ENCODE measurements around the gene INAFM1. TPM values are rescaled to one million over a fixed set of nuclear protein-coding genes. Genes with fewer than 3 reads are reported as not detected.
"Not testable (repeated sequence)": the region's sequence is repeated elsewhere in the genome, so short reads cannot be mapped to it uniquely, and the experiment has no call there.

INAFM1 gene
- total and polyA plus RNA-seq, 5 donors from 2014 or later: 1.5 to 11.0 (median 2.6) TPM

- ATAC-seq (ENCODE audit: low read depth in 2 of 2) (peak; percentile 76 to 78), DNase-seq (peak; percentile 96 to 99 (median 97))
- no peaks in the 10 kb centered on the region for H3K27me3 ChIP-seq (ENCODE audit: control insufficient read depth, insufficient read depth, low read length)
- Mint-ChIP-seq H3K36me3 (peaks cover 26% of the 10 kb centered on the region), H3K27ac (peak overlapping the region; percentile 86 to 98 (median 98)), H3K4me1 (peaks cover 0 to 48% (median 34%) of the 10 kb centered on the region in 4 donors), H3K4me3 (peak overlapping the region; percentile 93 to 99 (median 96)), H3K27me3 (peaks cover 5% of the 10 kb centered on the region), H3K9me3 (peaks cover 0 to 5% (median 0%) of the 10 kb centered on the region in 7 donors)
- H3K4me3 ChIP-seq (ENCODE audit: low read depth, low read length): peak overlapping the region; percentile 56
- H3K4me1 ChIP-seq (ENCODE audit: control insufficient read depth, insufficient read depth, low read length, poor library complexity, severe bottlenecking): peaks cover 16% of the 10 kb centered on the region
- H3K36me3 ChIP-seq (ENCODE audit: control insufficient read depth, insufficient read depth, low read length): peaks cover 29% of the 10 kb centered on the region
- no peaks in the 10 kb centered on the region for H3K9me3 ChIP-seq (ENCODE audit: control insufficient read depth in 2 of 2, low read length in 2 of 2)
- H3K27ac ChIP-seq (ENCODE audit: insufficient read depth, low read length, poor library complexity, severe bottlenecking): peak overlapping the region; percentile 94
Measured at GRCh38 chr19:47256693-47257410, 17.8 kb upstream of the INAFM1 start.

GRCh38 chr19:47257411-47258169, 17.1 kb upstream of the INAFM1 start:
- H3K36me3 ChIP-seq (ENCODE audit: control insufficient read depth, insufficient read depth, low read length): peaks cover 32% of the 10 kb centered on the region
- no peak for ATAC-seq (ENCODE audit: low read depth in 2 of 2)
- peak in 1 of 3 donors; percentile 11 for DNase-seq
- H3K4me3 Mint-ChIP-seq: peak overlapping the region; percentile 93 to 99 (median 96)
- peak overlapping the region; percentile 94 for H3K27ac ChIP-seq (ENCODE audit: insufficient read depth, low read length, poor library complexity, severe bottlenecking)
- no peaks in the 10 kb centered on the region for H3K27me3 ChIP-seq (ENCODE audit: control insufficient read depth, insufficient read depth, low read length)
- peaks cover 30% of the 10 kb centered on the region for H3K36me3 Mint-ChIP-seq
- peak overlapping the region; percentile 43 to 98 (median 98) for H3K27ac Mint-ChIP-seq
- H3K4me1 ChIP-seq (ENCODE audit: control insufficient read depth, insufficient read depth, low read length, poor library complexity, severe bottlenecking): peaks cover 16% of the 10 kb centered on the region
- H3K4me1 Mint-ChIP-seq: peaks cover 0 to 52% (median 36%) of the 10 kb centered on the region in 4 donors
- peak overlapping the region; percentile 56 for H3K4me3 ChIP-seq (ENCODE audit: low read depth, low read length)
- H3K9me3 Mint-ChIP-seq: peaks cover 0 to 5% (median 0%) of the 10 kb centered on the region in 7 donors
- peaks cover 5% of the 10 kb centered on the region for H3K27me3 Mint-ChIP-seq
- H3K9me3 ChIP-seq (ENCODE audit: control insufficient read depth in 2 of 2, low read length in 2 of 2): no peaks in the 10 kb centered on the region

GRCh38 chr19:47258434-47258833, 16.3 kb upstream of the INAFM1 start:
- Mint-ChIP-seq H3K27me3 (peaks cover 5% of the 10 kb centered on the region), H3K4me1 (peaks cover 0 to 52% (median 36%) of the 10 kb centered on the region in 4 donors), H3K27ac (peak overlapping the region in 2 of 3 donors; percentile 36 to 93), H3K9me3 (peaks cover 0 to 5% (median 0%) of the 10 kb centered on the region in 7 donors), H3K36me3 (peaks cover 33% of the 10 kb centered on the region), H3K4me3 (peak overlapping the region; percentile 74 to 99 (median 94))
- no peaks in the 10 kb centered on the region for H3K9me3 ChIP-seq (ENCODE audit: control insufficient read depth in 2 of 2, low read length in 2 of 2)
- no peak for DNase-seq
- no peaks in the 10 kb centered on the region for H3K27me3 ChIP-seq (ENCODE audit: control insufficient read depth, insufficient read depth, low read length)
- H3K27ac ChIP-seq (ENCODE audit: insufficient read depth, low read length, poor library complexity, severe bottlenecking): no peak overlapping the region
- ATAC-seq (ENCODE audit: low read depth in 2 of 2): no peak
- H3K4me3 ChIP-seq (ENCODE audit: low read depth, low read length): no peak overlapping the region
- H3K36me3 ChIP-seq (ENCODE audit: control insufficient read depth, insufficient read depth, low read length): peaks cover 38% of the 10 kb centered on the region
- H3K4me1 ChIP-seq (ENCODE audit: control insufficient read depth, insufficient read depth, low read length, poor library complexity, severe bottlenecking): peaks cover 16% of the 10 kb centered on the region

- Histone ChIP-seq H3K9me3 (ENCODE audit: control insufficient read depth in 2 of 2, low read length in 2 of 2) (no peaks in the 10 kb centered on the region), H3K27ac (ENCODE audit: insufficient read depth, low read length, poor library complexity, severe bottlenecking) (no peak overlapping the region), H3K4me1 (ENCODE audit: control insufficient read depth, insufficient read depth, low read length, poor library complexity, severe bottlenecking) (peaks cover 16% of the 10 kb centered on the region), H3K4me3 (ENCODE audit: low read depth, low read length) (no peak overlapping the region), H3K27me3 (ENCODE audit: control insufficient read depth, insufficient read depth, low read length) (no peaks in the 10 kb centered on the region), H3K36me3 (ENCODE audit: control insufficient read depth, insufficient read depth, low read length) (peaks cover 38% of the 10 kb centered on the region)
- H3K27ac Mint-ChIP-seq: peak overlapping the region in 2 of 3 donors; percentile 75 to 93
- peak overlapping the region; percentile 33 to 99 (median 74) for H3K4me3 Mint-ChIP-seq
- no peak for ATAC-seq (ENCODE audit: low read depth in 2 of 2)
- DNase-seq: no peak
- peaks cover 33% of the 10 kb centered on the region for H3K36me3 Mint-ChIP-seq
- peaks cover 0 to 51% (median 36%) of the 10 kb centered on the region in 4 donors for H3K4me1 Mint-ChIP-seq
- H3K9me3 Mint-ChIP-seq: peaks cover 0 to 5% (median 0%) of the 10 kb centered on the region in 7 donors
- peaks cover 5% of the 10 kb centered on the region for H3K27me3 Mint-ChIP-seq
Measured at GRCh38 chr19:47258895-47259555, 15.7 kb upstream of the INAFM1 start.

GRCh38 chr19:47260476-47260875, 14.2 kb upstream of the INAFM1 start:
- H3K27me3 Mint-ChIP-seq: peaks cover 5% of the 10 kb centered on the region
- H3K36me3 Mint-ChIP-seq: peaks cover 36% of the 10 kb centered on the region
- ATAC-seq (ENCODE audit: low read depth in 2 of 2) (no peak), DNase-seq (no peak)
- no peaks in the 10 kb centered on the region for H3K9me3 ChIP-seq (ENCODE audit: control insufficient read depth in 2 of 2, low read length in 2 of 2)
- peak overlapping the region in 2 of 4 donors; percentile 33 to 52 for H3K4me3 Mint-ChIP-seq
- H3K27ac ChIP-seq (ENCODE audit: insufficient read depth, low read length, poor library complexity, severe bottlenecking): no peak overlapping the region
- H3K27me3 ChIP-seq (ENCODE audit: control insufficient read depth, insufficient read depth, low read length): no peaks in the 10 kb centered on the region
- no peak overlapping the region for H3K27ac Mint-ChIP-seq
- peaks cover 16% of the 10 kb centered on the region for H3K4me1 ChIP-seq (ENCODE audit: control insufficient read depth, insufficient read depth, low read length, poor library complexity, severe bottlenecking)
- peaks cover 0 to 52% (median 36%) of the 10 kb centered on the region in 4 donors for H3K4me1 Mint-ChIP-seq
- H3K4me3 ChIP-seq (ENCODE audit: low read depth, low read length): no peak overlapping the region
- H3K9me3 Mint-ChIP-seq: peaks cover 0 to 5% (median 0%) of the 10 kb centered on the region in 7 donors
- H3K36me3 ChIP-seq (ENCODE audit: control insufficient read depth, insufficient read depth, low read length): peaks cover 50% of the 10 kb centered on the region

GRCh38 chr19:47261946-47262793, 12.5 kb upstream of the INAFM1 start:
- not testable (repeated sequence) for H3K27me3 ChIP-seq (ENCODE audit: control insufficient read depth, insufficient read depth, low read length); H3K27ac ChIP-seq (ENCODE audit: insufficient read depth, low read length, poor library complexity, severe bottlenecking); H3K4me3 ChIP-seq (ENCODE audit: low read depth, low read length); DNase-seq; H3K27ac Mint-ChIP-seq; H3K27me3 Mint-ChIP-seq; H3K9me3 Mint-ChIP-seq; ATAC-seq (ENCODE audit: low read depth in 2 of 2); H3K9me3 ChIP-seq (ENCODE audit: control insufficient read depth in 2 of 2, low read length in 2 of 2)
- Histone ChIP-seq H3K4me1 (ENCODE audit: control insufficient read depth, insufficient read depth, low read length, poor library complexity, severe bottlenecking) (peaks cover 12% of the 10 kb centered on the region), H3K36me3 (ENCODE audit: control insufficient read depth, insufficient read depth, low read length) (peaks cover 57% of the 10 kb centered on the region)
- Mint-ChIP-seq H3K4me1 (peaks cover 0 to 44% (median 29%) of the 10 kb centered on the region in 4 donors), H3K36me3 (peaks cover 37% of the 10 kb centered on the region), H3K4me3 (peak overlapping the region in 2 of 4 donors; percentile 47 to 58)

GRCh38 chr19:47264629-47265028, 10.1 kb upstream of the INAFM1 start:
- H3K4me1 Mint-ChIP-seq: peaks cover 5 to 20% (median 9%) of the 10 kb centered on the region in 4 donors
- no peak for DNase-seq
- no peaks in the 10 kb centered on the region for H3K9me3 Mint-ChIP-seq
- no peak overlapping the region for H3K27ac Mint-ChIP-seq
- Histone ChIP-seq H3K9me3 (ENCODE audit: control insufficient read depth in 2 of 2, low read length in 2 of 2) (no peaks in the 10 kb centered on the region), H3K4me1 (ENCODE audit: control insufficient read depth, insufficient read depth, low read length, poor library complexity, severe bottlenecking) (no peaks in the 10 kb centered on the region), H3K27ac (ENCODE audit: insufficient read depth, low read length, poor library complexity, severe bottlenecking) (no peak overlapping the region), H3K36me3 (ENCODE audit: control insufficient read depth, insufficient read depth, low read length) (peaks cover 50% of the 10 kb centered on the region), H3K27me3 (ENCODE audit: control insufficient read depth, insufficient read depth, low read length) (no peaks in the 10 kb centered on the region), H3K4me3 (ENCODE audit: low read depth, low read length) (no peak overlapping the region)
- peak overlapping the region in 1 of 4 donors; percentile 77 for H3K4me3 Mint-ChIP-seq
- H3K27me3 Mint-ChIP-seq: no peaks in the 10 kb centered on the region
- peaks cover 31% of the 10 kb centered on the region for H3K36me3 Mint-ChIP-seq
- no peak for ATAC-seq (ENCODE audit: low read depth in 2 of 2)

All from CD4-positive, CD25-positive, alpha-beta regulatory T cell (primary cell).